Measurements from ENCODE around the gene FAM107B. TPM values are rescaled to one million over a fixed set of nuclear protein-coding genes. Genes with fewer than 3 reads are reported as not detected.
A peak's percentile ranks its signal among the peaks of the same experiment; 100 is the strongest.

The FAM107B gene
- total RNA-seq, 6 experiments from 2014 or later = 18.7 to 43.8 (median 40.0) TPM

- peaks cover 2% of the 10 kb centered on the region for H3K27me3 Mint-ChIP-seq (ENCODE audit: insufficient read depth)
- no peaks in the 10 kb centered on the region for H3K9me3 Mint-ChIP-seq
- TF ChIP-seq, protein P1, sequence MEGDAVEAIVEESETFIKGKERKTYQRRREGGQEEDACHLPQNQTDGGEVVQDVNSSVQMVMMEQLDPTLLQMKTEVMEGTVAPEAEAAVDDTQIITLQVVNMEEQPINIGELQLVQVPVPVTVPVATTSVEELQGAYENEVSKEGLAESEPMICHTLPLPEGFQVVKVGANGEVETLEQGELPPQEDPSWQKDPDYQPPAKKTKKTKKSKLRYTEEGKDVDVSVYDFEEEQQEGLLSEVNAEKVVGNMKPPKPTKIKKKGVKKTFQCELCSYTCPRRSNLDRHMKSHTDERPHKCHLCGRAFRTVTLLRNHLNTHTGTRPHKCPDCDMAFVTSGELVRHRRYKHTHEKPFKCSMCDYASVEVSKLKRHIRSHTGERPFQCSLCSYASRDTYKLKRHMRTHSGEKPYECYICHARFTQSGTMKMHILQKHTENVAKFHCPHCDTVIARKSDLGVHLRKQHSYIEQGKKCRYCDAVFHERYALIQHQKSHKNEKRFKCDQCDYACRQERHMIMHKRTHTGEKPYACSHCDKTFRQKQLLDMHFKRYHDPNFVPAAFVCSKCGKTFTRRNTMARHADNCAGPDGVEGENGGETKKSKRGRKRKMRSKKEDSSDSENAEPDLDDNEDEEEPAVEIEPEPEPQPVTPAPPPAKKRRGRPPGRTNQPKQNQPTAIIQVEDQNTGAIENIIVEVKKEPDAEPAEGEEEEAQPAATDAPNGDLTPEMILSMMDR (IDR thresholded peaks at IDR 0.05) = no peak
- H3K27ac Mint-ChIP-seq = peak overlapping the region; percentile 98
- peaks cover 64% of the 10 kb centered on the region for H3K4me1 Mint-ChIP-seq (ENCODE audit: low read depth)
- DNase-seq = no peak
- peaks cover 27% of the 10 kb centered on the region for H3K36me3 Mint-ChIP-seq (ENCODE audit: low read depth)
- peak overlapping the region; percentile 81 for H3K4me3 Mint-ChIP-seq
Measured at GRCh38 chr10:14587540-14588083, 187.1 kb downstream of the FAM107B start.

DNA sequence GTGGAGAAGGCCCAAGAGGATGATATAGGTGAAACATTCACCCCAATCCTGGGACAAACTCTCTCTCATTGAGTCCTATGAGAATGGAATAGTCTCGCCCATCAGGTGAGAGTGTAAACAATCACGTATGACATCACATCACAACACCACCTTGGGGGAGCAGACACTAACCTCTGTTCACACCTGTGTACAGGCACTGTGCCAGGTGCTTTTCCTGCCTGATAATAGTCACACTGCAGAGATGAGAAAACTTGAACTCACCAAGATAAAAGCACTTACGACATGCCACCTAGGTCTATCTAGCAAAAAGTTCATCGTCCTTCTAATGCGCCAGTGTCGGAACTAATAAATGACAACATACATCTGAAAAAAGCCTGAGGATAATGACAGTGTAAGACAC is 187.8 kb downstream of the FAM107B start:
- Mint-ChIP-seq H3K27me3 (ENCODE audit: insufficient read depth) (peaks cover 2% of the 10 kb centered on the region), H3K4me1 (ENCODE audit: low read depth) (peaks cover 64% of the 10 kb centered on the region), H3K36me3 (ENCODE audit: low read depth) (peaks cover 27% of the 10 kb centered on the region), H3K27ac (peak overlapping the region; percentile 98), H3K9me3 (no peaks in the 10 kb centered on the region), H3K4me3 (peak overlapping the region; percentile 53)
- TF ChIP-seq, protein P1 (IDR thresholded peaks at IDR 0.05) = no peak
- DNase-seq = no peak

GRCh38 chr10:14585287-14586193 is 189.2 kb downstream of the FAM107B start:
- Mint-ChIP-seq H3K27ac (peak overlapping the region; percentile 98), H3K36me3 (ENCODE audit: low read depth) (peaks cover 25% of the 10 kb centered on the region), H3K4me3 (no peak overlapping the region), H3K27me3 (ENCODE audit: insufficient read depth) (peaks cover 2% of the 10 kb centered on the region), H3K9me3 (no peaks in the 10 kb centered on the region), H3K4me1 (ENCODE audit: low read depth) (peaks cover 63% of the 10 kb centered on the region)
- no peak for DNase-seq
- TF ChIP-seq, protein P1 (IDR thresholded peaks at IDR 0.05) = no peak

DNA sequence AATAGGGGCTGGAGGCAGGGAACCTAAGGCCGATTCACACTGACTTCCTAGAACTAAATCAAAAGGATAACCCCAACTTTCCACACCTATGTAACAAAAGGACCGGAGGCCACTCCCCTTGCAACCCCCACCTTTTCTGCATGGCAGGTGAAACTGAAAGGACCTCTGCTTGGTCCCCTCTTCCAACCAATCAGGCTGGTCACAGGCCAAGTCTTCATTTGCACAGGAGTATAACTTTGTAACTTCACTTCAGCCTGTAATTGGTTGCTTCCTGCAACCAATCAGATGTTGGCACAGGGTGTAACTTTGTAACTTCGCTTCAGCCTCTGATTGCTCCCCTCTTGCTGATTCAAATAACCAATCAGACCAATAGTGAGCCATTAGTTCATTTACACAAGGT is 190.0 kb downstream of the FAM107B start:
- Mint-ChIP-seq H3K9me3 (no peaks in the 10 kb centered on the region), H3K27ac (no peak overlapping the region), H3K36me3 (ENCODE audit: low read depth) (peaks cover 25% of the 10 kb centered on the region), H3K4me1 (ENCODE audit: low read depth) (peaks cover 55% of the 10 kb centered on the region), H3K27me3 (ENCODE audit: insufficient read depth) (peaks cover 2% of the 10 kb centered on the region), H3K4me3 (no peak overlapping the region)
- TF ChIP-seq, protein P1 (IDR thresholded peaks at IDR 0.05) = no peak
- DNase-seq = no peak

GRCh38 chr10:14583967-14584366 is 190.7 kb downstream of the FAM107B start:
- Mint-ChIP-seq H3K27ac (no peak overlapping the region), H3K9me3 (no peaks in the 10 kb centered on the region)

More at GRCh38 chr10:14583967-14584366, 190.7 kb downstream of the FAM107B start:
- TF ChIP-seq, protein P1 (IDR thresholded peaks at IDR 0.05) = no peak
- H3K36me3 Mint-ChIP-seq (ENCODE audit: low read depth) = peaks cover 25% of the 10 kb centered on the region
- H3K4me3 Mint-ChIP-seq = no peak overlapping the region
- DNase-seq = no peak
- peaks cover 55% of the 10 kb centered on the region for H3K4me1 Mint-ChIP-seq (ENCODE audit: low read depth)
- peaks cover 2% of the 10 kb centered on the region for H3K27me3 Mint-ChIP-seq (ENCODE audit: insufficient read depth)
